Mucosa of descending colon (tissue), 3 donors: ENCODE data around the gene BAG5. TPM values are rescaled to one million over a fixed set of nuclear protein-coding genes. Genes with fewer than 3 reads are reported as not detected.
A peak's percentile ranks its signal among the peaks of the same experiment; 100 is the strongest.

ENCODE experiments used
- ATAC-seq: fragments of 200-7000 bp; cut with Tn5 transposase; one replicate; pipeline ENCODE4 v1.9.1; 2020; ENCODE audit warnings: mild to moderate bottlenecking, moderate library complexity
- DNase-seq, 3 donors: peaks; one replicate each; pipeline ENCODE4 v3.0.0-alpha.2; 2020
- H3K36me3 ChIP-seq: fragments of 200-600 bp; one replicate; pipeline ENCODE4 v1.8.0; 2021; ENCODE audit warnings: low read depth, mild to moderate bottlenecking
- H3K4me1 ChIP-seq: fragments of 200-600 bp; one replicate; pipeline ENCODE4 v1.8.0; 2021; ENCODE audit warnings: low read depth, mild to moderate bottlenecking
- H3K4me3 ChIP-seq: fragments of 200-600 bp; one replicate; pipeline ENCODE4 v1.8.0; 2021; ENCODE audit warnings: mild to moderate bottlenecking
- H3K9me3 ChIP-seq: fragments of 200-600 bp; one replicate; pipeline ENCODE4 v1.8.0; 2021; ENCODE audit warnings: mild to moderate bottlenecking
- intact Hi-C, 2 donors: fragments of 100-400 bp; cut with DNase I in 1 of 2; cut with micrococcal nuclease in 1 of 2; formaldehyde crosslinking; loops; one replicate each; pipeline versions ENCODE4 v1.11.0 to v1.11.1; 2022; cut with DNase I, micrococcal nuclease
- total RNA-seq, 3 donors: library from RNA; stranded (reverse); fragmentation: NEBNext Ultra II Directional in 2 of 3; extraction: Animal tissue kit (Norgen Biotek cat#: 25700) in 2 of 3; gene quantifications; one replicate each; pipeline versions ENCODE4 v1.2.1 to v1.2.4, GENCODE V29; 2021 to 2023
- TF ChIP-seq, protein P1 (sequence below): fragments of 200-600 bp; IDR thresholded peaks from one replicate; pipeline ENCODE4 v1.8.0; 2022; ENCODE audit warnings: antibody characterized with exemption, mild to moderate bottlenecking
- donor health status: DM: no; HTN: no; CAD: no; lungs with moderate emphysema.
- donor health status: DM: no; HTN: no; CAD: no.
- donor health status: DM: no; HTN: yes; CAD: no.

The BAG5 gene
- total RNA-seq, 3 donors from 2014 or later: 26.1 to 29.9 (median 28.0) TPM

DNA sequence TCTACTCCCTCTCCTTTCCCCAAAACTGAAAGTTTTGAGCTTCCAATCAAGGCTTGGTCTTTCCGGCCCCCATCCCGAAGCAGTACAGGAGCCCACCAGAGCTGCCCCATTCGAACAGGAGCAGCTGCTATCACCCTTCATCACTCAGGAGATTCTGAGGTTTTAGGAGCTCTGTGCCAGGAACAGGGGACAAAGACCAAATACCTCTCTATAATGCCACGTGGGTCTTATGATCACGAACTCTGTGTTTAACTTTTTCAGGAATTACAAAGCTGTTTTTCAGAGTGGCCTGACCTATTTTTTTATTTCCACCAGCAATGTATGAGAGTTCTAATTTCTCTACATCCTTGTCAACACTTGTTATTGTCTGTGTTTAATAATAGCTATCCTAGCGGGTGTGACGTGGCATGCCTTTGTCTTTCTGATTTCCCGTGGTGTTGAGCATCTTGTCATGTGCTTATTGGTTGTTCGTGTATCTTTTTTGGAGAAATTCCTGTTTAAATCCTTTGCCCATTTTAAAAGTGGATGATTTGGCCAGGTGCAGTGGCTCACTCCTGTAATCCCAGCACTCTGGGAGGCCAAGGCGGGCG, 22.0 kb upstream of the BAG5 start:
- TF ChIP-seq, protein P1, sequence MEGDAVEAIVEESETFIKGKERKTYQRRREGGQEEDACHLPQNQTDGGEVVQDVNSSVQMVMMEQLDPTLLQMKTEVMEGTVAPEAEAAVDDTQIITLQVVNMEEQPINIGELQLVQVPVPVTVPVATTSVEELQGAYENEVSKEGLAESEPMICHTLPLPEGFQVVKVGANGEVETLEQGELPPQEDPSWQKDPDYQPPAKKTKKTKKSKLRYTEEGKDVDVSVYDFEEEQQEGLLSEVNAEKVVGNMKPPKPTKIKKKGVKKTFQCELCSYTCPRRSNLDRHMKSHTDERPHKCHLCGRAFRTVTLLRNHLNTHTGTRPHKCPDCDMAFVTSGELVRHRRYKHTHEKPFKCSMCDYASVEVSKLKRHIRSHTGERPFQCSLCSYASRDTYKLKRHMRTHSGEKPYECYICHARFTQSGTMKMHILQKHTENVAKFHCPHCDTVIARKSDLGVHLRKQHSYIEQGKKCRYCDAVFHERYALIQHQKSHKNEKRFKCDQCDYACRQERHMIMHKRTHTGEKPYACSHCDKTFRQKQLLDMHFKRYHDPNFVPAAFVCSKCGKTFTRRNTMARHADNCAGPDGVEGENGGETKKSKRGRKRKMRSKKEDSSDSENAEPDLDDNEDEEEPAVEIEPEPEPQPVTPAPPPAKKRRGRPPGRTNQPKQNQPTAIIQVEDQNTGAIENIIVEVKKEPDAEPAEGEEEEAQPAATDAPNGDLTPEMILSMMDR: no peak
- peaks cover 9% of the 10 kb centered on the region for H3K4me1 ChIP-seq
- no peaks in the 10 kb centered on the region for H3K9me3 ChIP-seq
- ATAC-seq: no peak
- intact Hi-C loops: no loop called here
- H3K36me3 ChIP-seq: no peaks in the 10 kb centered on the region
- H3K4me3 ChIP-seq: no peak overlapping the region
- DNase-seq: no peak

DNA sequence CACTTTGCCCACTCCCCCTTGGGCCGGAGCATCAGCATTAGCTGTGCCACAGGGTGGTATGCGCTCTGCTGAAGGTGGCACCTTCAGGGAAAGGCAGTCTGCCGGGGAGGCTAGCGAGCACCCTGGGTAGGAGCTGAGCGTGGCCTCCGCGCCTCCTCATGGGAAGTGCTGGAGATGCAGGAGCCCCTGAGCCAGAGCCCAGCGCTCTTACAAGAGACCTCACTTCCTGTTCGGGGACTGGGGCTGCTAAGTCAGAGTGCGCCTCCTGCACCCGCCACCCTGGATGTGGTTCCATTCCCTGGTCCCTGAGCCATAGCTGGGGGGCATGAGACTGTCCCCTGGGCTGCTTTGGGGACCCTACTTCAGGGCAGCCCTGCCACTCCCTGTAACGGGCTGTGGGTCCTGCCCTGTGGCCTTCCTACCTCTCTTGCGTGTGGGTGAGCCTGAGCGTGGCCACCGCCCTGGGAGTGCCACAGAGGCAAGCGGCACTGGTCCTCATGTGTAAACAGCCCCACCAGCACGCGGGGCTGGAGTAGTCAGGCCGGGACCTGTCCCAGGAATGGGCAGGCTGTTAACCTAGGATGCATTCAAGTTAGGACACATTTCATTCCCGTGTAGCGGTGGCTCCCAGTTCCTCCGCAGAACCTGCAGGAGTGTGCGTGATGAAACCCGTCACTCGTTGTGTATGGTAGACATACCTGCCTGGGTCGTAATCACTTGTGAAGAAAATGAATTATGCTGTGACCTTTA, 19.7 kb upstream of the BAG5 start:
- peak; percentile 91 for ATAC-seq
- no peak overlapping the region for H3K4me3 ChIP-seq
- peak; percentile 56 to 73 (median 60) for DNase-seq
- TF ChIP-seq, protein P1: no peak
- no peaks in the 10 kb centered on the region for H3K36me3 ChIP-seq
- peaks cover 14% of the 10 kb centered on the region for H3K4me1 ChIP-seq
- intact Hi-C loops: no loop called here
- H3K9me3 ChIP-seq: no peaks in the 10 kb centered on the region

DNA sequence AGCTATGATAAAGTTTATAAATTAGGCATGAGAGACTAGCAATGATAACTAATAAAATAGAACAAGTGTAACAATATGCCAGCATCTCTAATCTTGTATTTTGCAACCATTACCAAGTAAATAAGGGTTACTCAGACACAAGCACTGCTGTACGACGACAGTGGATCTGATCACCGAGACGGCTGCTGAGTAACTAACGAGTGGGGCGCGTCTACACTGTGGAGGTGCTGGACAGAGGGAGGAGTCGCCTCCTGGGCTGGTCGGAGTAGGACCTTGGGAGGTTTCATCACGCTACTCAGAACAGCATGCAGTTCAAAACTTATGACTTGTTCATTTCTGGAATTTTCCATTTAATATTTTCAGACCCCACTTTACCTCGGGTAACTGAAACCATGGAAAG, 18.7 kb upstream of the BAG5 start:
- intact Hi-C loops: no loop called here
- H3K9me3 ChIP-seq: no peaks in the 10 kb centered on the region
- DNase-seq (peak in 1 of 3 donors; percentile 24), ATAC-seq (no peak)
- no peak overlapping the region for H3K4me3 ChIP-seq
- TF ChIP-seq, protein P1: no peak
- H3K4me1 ChIP-seq: peaks cover 21% of the 10 kb centered on the region
- H3K36me3 ChIP-seq: no peaks in the 10 kb centered on the region

DNA sequence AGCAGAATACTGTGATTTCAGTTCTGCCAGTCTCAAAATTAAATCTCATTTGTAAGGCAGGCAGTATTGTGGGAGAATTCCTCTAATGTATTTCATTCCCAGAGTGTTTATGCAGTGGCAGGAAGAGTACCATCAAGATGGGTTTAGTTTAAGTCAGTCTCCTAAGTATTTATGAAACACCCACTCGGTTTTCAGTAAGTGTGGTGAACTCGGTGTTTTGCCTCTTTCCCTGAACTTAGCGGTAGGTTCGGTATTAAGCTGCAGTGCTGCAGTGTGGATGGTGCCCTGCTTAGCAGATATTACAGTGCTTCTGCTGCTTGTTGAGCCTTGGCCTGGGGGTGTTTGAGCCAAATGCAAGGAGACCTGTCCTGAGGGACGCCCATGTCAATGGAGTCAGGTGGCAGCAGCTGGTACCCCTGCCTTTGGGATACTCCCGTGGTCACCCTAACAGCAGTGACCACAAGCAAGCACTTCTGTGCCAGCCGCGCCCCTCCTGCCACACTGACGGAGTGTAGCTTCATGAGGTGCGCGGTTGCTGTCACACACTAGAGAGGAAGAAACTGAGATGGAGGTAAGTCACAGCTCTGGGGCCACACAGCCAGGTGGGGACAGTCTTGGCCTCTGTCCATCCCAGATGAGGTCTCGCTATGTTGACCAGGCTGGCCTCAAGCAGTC, 16.1 kb upstream of the BAG5 start:
- H3K36me3 ChIP-seq: no peaks in the 10 kb centered on the region
- no peak for ATAC-seq

DNA sequence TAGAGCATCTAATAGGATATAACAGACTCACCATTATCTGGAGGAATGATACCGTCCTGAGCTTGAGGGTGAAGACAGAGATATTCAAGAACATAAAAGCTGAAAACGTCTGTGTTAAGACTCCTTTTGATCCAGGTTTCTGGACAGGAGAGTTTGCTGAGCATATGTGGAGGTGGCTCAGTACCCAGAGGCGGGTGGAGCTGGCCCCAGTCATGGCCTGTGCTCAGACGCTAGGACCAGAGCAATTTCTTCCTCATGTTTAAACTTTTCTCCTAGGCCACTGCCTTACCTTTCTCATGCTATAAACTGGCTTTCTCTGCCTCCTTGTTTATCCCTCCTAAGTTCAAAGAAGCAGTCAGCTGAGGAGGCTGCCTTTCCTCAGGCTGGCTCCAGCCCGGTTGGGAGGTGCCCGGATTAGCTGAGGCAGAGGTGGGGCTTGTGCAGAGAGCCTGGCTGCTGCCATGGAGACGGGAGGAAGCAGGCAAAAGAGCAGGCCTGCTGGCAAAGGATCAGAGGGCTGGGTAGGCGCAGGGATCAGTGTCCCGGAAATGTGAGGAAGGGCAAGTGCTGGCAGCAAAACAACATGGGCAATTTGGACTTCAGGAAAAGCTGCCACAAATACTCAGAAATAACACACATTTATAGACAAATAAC, 14.0 kb upstream of the BAG5 start:
- intact Hi-C loops: no loop called here
- TF ChIP-seq, protein P1: no peak

More for the DNA sequence above, 16.1 kb upstream of the BAG5 start:
- intact Hi-C loops: no loop called here
- H3K4me1 ChIP-seq: peaks cover 29% of the 10 kb centered on the region
- peak in 1 of 3 donors; percentile 39 for DNase-seq
- TF ChIP-seq, protein P1: no peak
- H3K9me3 ChIP-seq: no peaks in the 10 kb centered on the region
- no peak overlapping the region for H3K4me3 ChIP-seq

More for the DNA sequence above, 14.0 kb upstream of the BAG5 start:
- H3K4me1 ChIP-seq: peaks cover 35% of the 10 kb centered on the region
- no peaks in the 10 kb centered on the region for H3K36me3 ChIP-seq
- peak; percentile 94 to 97 (median 95) for DNase-seq
- ATAC-seq: peak; percentile 97
- no peak overlapping the region for H3K4me3 ChIP-seq
- no peaks in the 10 kb centered on the region for H3K9me3 ChIP-seq
